Karpas-422 (cell line): Measurements from ENCODE around the gene P2RX6. TPM values are rescaled to one million over a fixed set of nuclear protein-coding genes. Genes with fewer than 3 reads are reported as not detected.

Experiments used
- DNase-seq: peaks from one replicate; pipeline ENCODE4 v3.0.0-alpha.2; 2015
- H2AFZ ChIP-seq: fragments of 200-600 bp; sonication (generic); 2 replicates; pipeline ENCODE4 v1.6.1; 2014; ENCODE audit warnings: antibody characterized with exemption, low read length, mixed read lengths
- H3K27ac ChIP-seq: fragments of 200-600 bp; sonication (generic); 2 replicates; pipeline ENCODE4 v1.5.1; 2014; ENCODE audit warnings: mild to moderate bottlenecking, low read length, moderate library complexity
- H3K27me3 ChIP-seq: fragments of 200-600 bp; sonication (generic); 2 replicates; pipeline ENCODE4 v1.6.1; 2014; ENCODE audit warnings: low read length, mixed read lengths
- H3K36me3 ChIP-seq: fragments of 200-600 bp; sonication (generic); 2 replicates; pipeline ENCODE4 v1.6.1; 2014; ENCODE audit warnings: low read length, mixed read lengths; ENCODE audit not compliant: insufficient read depth
- H3K4me1 ChIP-seq: fragments of 200-600 bp; sonication (generic); 2 replicates; pipeline ENCODE4 v1.6.1; 2014; ENCODE audit warnings: mild to moderate bottlenecking, low read length, mixed read lengths
- H3K4me2 ChIP-seq: fragments of 200-600 bp; sonication (generic); 2 replicates; pipeline ENCODE4 v1.6.1; 2014; ENCODE audit warnings: low read length, low read depth, mild to moderate bottlenecking; ENCODE audit not compliant: poor library complexity, severe bottlenecking
- H3K4me3 ChIP-seq: fragments of 200-600 bp; sonication (generic); 2 replicates; pipeline ENCODE4 v1.5.1; 2014; ENCODE audit warnings: mild to moderate bottlenecking, antibody characterized with exemption, low read length, mixed read lengths
- H3K79me2 ChIP-seq: fragments of 200-600 bp; sonication (generic); 2 replicates; pipeline ENCODE4 v1.6.1; 2014; ENCODE audit warnings: mild to moderate bottlenecking, low read length, mixed read lengths
- H3K9ac ChIP-seq: fragments of 200-600 bp; sonication (generic); 2 replicates; pipeline ENCODE4 v1.6.0; 2014; ENCODE audit warnings: low read length
- H3K9me2 ChIP-seq: fragments of 200-600 bp; sonication (generic), shearing (Covaris generic); replicated peaks from 2 replicates; pipeline ENCODE4 v1.6.0; 2014; ENCODE audit warnings: mild to moderate bottlenecking, low read length, moderate library complexity; ENCODE audit not compliant: insufficient read depth
- H3K9me3 ChIP-seq: fragments of 300-700, 200-600 bp; sonication (generic); 2 replicates; pipeline ENCODE4 v1.6.1; 2014; ENCODE audit warnings: low read length, mixed read lengths
- H4K20me1 ChIP-seq: fragments of 200-600 bp; sonication (generic); 2 replicates; pipeline ENCODE4 v1.6.1; 2014; ENCODE audit warnings: mild to moderate bottlenecking, antibody characterized with exemption, low read length, low read depth; ENCODE audit not compliant: insufficient read depth
- total RNA-seq: library from RNA; depleted of rRNA; stranded (reverse); fragments of >200 nt; shearing (Covaris generic); gene quantifications from 2 replicates; pipeline ENCODE4 v1.2.3, GENCODE V29; 2014; ENCODE audit warnings: low replicate concordance

Gene P2RX6
- total RNA-seq, 1 experiment from 2014 or later, result 1.6 TPM

DNA sequence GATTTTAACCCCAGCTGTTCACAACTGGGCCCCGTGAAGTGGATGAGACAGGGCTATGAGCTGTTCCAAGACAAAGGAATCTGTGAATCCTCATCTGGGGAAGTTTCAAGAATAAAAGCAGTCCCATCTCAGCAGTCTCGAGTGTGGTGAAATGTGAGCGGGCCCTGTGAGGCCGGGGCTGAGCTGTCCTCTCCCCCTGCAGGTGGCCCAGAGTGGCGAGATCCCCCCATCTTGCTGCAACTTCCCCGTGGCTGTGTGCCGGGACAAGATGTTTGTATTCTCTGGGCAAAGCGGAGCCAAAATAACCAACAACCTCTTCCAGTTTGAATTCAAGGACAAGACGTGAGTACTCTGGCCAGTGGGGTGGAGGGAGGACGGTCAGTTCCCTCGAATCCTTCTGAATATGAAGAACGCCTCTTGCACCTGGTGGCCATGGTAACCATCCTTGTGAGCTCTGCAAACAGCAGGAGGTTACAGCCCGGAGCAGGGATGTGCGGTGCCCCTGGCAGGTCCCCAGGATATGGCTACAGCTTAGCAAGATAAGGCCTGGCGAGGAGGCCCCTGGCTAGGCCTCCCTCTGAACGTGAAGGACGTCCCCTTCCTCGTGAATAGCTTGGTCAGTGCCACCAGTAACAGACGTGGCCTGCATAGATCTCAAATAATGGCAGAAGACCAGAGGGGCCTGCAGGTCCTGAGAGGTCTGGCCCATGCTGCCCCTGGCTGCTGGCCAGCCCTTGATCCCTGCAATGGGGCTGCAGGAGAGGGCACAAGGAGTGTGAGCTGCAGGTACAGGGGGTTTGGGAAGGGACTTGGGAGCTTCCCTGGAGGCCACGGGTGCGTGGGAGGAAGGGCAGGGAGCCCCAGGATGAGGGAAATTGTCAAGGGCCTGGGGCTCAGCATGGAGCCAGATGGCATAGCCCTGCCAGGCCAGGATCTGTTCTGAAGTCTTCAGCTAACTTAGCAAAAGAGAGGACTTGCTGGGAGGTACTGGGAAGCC is 24.5 kb upstream of the P2RX6 start:
- Histone ChIP-seq H3K4me2 (no peak overlapping the region), H4K20me1 (no peaks in the 10 kb centered on the region), H3K27ac (no peak overlapping the region), H3K79me2 (no peaks in the 10 kb centered on the region), H3K4me1 (no peaks in the 10 kb centered on the region), H3K27me3 (no peaks in the 10 kb centered on the region), H3K9ac (no peak overlapping the region), H3K36me3 (peaks cover 4% of the 10 kb centered on the region; the same call in 1 of the 2 replicates), H3K4me3 (no peak overlapping the region), H2AFZ (no peak overlapping the region), H3K9me2 (no peaks in the 10 kb centered on the region), H3K9me3 (no peaks in the 10 kb centered on the region)
- no peak for DNase-seq

DNA sequence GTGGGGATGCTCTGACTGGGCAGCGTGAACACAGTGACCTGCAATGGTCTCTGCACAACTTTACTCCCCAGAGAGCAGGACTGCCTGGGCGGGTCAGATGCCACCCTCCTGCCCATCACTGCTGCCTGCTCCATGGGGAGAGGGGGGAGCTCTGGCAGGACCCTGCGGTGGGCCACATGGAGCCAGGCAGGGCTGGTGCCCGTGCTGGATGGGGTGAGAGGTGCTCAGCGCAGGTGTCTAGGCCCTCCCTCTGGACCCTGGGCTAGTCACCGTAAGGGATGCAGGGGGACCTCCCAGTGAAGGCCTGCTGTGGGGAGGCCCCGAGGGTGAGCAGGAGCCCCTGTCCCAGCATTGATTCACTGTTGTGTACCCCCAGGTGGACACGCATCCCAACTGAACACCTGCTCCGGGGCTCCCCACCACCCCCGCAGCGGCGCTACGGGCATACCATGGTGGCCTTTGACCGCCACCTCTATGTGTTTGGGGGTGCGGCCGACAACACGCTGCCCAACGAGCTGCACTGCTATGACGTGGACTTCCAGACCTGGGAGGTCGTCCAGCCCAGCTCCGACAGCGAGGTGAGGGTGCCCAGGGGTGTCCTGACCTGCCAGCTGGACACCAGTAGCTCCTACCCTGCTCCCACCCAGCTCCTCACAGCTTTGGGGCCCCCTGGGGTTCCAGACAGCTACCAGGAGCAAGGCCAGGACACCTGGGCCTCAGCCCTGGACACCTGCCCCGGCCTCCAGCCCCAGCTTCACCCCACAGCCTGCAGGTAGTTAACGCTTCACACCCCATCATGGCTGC is 23.5 kb upstream of the P2RX6 start:
- H2AFZ ChIP-seq, result no peak overlapping the region
- no peaks in the 10 kb centered on the region for H3K9me2 ChIP-seq
- no peaks in the 10 kb centered on the region for H3K79me2 ChIP-seq
- no peaks in the 10 kb centered on the region for H3K27me3 ChIP-seq
- no peak for DNase-seq
- H3K9me3 ChIP-seq, result no peaks in the 10 kb centered on the region
- H3K4me3 ChIP-seq, result no peak overlapping the region
- H3K4me2 ChIP-seq, result no peak overlapping the region
- no peaks in the 10 kb centered on the region; the same call in 1 of the 2 replicates for H3K36me3 ChIP-seq
- H3K9ac ChIP-seq, result no peak overlapping the region
- no peak overlapping the region for H3K27ac ChIP-seq
- H4K20me1 ChIP-seq, result no peaks in the 10 kb centered on the region
- no peaks in the 10 kb centered on the region for H3K4me1 ChIP-seq

DNA sequence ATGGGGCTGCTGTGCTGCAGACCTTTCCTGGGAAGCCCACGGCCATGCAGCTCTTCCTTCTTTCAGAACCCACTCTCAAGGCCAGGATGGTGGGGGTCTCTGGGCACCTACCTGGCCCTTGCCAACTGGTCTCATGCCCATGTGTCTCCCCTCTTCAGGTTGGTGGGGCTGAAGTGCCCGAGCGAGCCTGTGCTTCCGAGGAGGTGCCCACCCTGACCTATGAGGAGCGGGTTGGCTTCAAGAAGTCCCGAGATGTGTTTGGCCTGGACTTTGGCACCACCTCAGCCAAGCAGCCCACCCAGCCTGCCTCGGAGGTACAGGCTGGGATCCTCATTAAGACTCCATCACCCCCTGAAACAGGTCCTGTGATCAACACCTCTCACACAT is 22.9 kb upstream of the P2RX6 start:
- H3K9ac ChIP-seq, result no peak overlapping the region
- no peak for DNase-seq
- H2AFZ ChIP-seq, result no peak overlapping the region
- H3K36me3 ChIP-seq, result no peaks in the 10 kb centered on the region
- no peak overlapping the region for H3K4me3 ChIP-seq
- no peaks in the 10 kb centered on the region for H3K4me1 ChIP-seq
- H4K20me1 ChIP-seq, result no peaks in the 10 kb centered on the region
- H3K27ac ChIP-seq, result no peak overlapping the region
- H3K27me3 ChIP-seq, result no peaks in the 10 kb centered on the region
- no peak overlapping the region for H3K4me2 ChIP-seq
- H3K9me2 ChIP-seq, result no peaks in the 10 kb centered on the region
- no peaks in the 10 kb centered on the region for H3K79me2 ChIP-seq
- H3K9me3 ChIP-seq, result no peaks in the 10 kb centered on the region

DNA sequence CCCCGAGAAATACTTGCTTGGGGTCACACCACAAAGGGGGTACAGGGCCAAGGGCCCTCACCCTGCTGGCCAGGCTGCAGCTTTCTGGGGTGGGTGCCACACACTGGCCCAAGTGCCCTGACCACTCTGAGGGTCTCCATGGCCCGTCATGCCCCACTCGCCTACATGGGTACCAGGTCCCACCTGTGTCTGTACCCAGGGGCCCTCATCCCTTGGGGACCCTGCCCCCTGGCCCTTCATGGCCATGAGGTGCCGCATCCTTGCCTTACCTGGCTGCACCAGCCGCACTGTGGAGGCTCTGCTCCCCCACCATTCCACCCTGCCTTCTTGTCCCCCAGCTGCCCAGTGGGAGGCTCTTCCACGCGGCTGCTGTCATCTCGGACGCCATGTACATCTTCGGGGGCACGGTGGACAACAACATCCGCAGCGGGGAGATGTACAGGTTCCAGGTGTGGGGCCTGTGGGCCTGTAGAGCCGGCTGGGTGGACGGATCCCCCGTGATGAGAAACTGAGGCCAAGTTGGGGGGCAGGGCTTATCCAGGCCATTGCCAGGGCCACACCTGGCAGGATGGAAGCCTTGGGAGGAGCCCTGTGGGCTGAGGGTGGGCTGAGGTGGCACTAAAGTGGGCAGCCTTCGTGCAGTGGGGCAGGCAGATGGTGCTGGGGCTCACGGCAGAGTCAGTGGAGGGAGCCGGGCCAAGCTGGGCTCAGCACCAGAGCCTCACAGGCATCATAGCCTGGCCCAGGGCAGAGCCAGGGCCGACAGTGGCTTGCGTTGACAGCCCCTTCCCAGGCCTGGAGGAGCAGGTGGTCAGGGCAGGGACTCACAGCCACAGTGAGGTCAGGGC is 22.3 kb upstream of the P2RX6 start:
- no peak for DNase-seq
- Histone ChIP-seq H3K36me3 (no peaks in the 10 kb centered on the region; the same call in 1 of the 2 replicates), H3K4me2 (no peak overlapping the region), H3K9ac (no peak overlapping the region), H3K27ac (no peak overlapping the region), H2AFZ (no peak overlapping the region), H3K27me3 (no peaks in the 10 kb centered on the region), H3K4me1 (no peaks in the 10 kb centered on the region), H3K9me3 (no peaks in the 10 kb centered on the region), H4K20me1 (no peaks in the 10 kb centered on the region), H3K4me3 (no peak overlapping the region), H3K9me2 (no peaks in the 10 kb centered on the region), H3K79me2 (no peaks in the 10 kb centered on the region)

DNA sequence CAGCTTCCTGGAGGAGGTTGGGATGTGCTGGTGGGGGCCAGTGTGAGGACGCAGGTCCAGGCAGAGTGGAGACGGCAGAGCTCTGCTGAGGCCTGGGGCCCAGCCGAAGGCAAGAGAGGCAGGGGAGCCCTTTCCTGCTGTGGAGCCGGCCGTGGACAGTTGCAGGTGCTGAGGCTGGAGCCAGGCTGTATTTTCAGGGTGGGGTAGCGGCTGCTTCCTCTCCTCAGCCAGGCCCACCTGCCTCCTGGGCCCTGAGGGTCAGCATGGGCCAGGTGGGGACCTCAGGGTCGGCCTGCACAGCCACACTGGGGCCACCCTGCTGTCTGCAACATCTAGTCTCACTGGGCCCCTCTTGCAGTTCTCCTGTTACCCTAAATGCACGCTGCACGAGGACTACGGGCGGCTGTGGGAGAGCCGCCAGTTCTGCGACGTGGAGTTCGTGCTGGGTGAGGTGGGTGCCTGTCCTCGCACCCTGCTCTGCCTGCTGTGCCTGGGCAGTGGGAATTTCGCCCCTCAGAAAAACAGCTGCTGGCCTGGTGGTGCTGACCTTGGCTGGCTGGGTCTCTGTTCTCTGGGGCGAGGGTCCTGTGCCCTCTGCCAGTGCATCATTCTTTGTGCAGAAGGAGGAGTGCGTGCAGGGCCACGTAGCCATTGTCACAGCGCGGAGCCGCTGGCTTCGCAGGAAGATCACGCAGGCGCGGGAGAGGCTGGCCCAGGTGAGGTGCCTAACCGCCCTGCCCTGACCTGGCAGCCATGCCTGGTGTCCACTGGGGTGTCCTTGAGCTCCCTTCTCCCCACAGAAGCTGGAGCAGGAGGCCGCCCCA is 21.4 kb upstream of the P2RX6 start:
- Histone ChIP-seq H3K4me3 (no peak overlapping the region), H3K27ac (no peak overlapping the region), H3K79me2 (no peaks in the 10 kb centered on the region), H3K9me2 (no peaks in the 10 kb centered on the region), H4K20me1 (no peaks in the 10 kb centered on the region), H3K36me3 (no peaks in the 10 kb centered on the region; the same call in 1 of the 2 replicates), H3K27me3 (no peaks in the 10 kb centered on the region), H3K9ac (no peak overlapping the region), H2AFZ (no peak overlapping the region), H3K4me2 (no peak overlapping the region), H3K9me3 (no peaks in the 10 kb centered on the region), H3K4me1 (no peaks in the 10 kb centered on the region)
- DNase-seq, result no peak

DNA sequence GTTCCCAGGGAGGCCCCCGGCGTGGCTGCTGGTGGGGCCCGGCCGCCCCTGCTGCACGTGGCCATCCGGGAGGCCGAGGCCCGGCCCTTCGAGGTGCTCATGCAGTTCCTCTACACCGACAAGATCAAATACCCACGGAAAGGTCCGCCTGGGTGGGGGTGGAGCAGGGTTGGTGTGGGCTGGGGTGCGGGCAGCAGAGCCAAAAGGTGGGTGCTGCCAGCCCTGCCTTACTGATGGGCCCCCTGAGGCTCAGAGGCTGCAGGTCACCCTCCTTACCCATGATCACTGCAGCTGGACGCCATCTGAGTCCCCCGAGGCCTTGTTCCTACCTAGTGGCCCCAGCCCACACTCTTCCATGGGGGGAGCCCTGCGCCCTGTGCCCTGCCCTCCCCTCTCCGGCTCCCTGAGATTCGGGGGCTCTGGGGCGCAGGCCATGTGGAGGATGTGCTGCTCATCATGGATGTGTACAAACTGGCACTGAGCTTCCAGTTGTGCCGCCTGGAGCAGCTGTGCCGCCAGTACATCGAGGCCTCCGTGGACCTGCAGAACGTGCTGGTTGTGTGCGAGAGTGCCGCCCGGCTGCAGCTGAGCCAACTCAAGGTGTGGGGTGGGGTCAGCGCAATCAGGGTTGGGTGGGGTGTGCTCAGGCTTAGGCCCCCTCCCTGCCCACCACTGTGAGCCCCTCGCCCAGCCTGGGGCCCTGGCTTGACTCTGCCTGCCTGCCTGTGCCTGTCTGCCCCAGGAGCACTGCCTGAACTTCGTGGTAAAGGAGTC is 20.6 kb upstream of the P2RX6 start:
- H4K20me1 ChIP-seq, result no peaks in the 10 kb centered on the region
- no peak overlapping the region for H3K27ac ChIP-seq
- no peak overlapping the region for H3K9ac ChIP-seq
- H3K4me2 ChIP-seq, result no peak overlapping the region
- DNase-seq, result no peak
- H2AFZ ChIP-seq, result no peak overlapping the region
- H3K9me3 ChIP-seq, result no peaks in the 10 kb centered on the region
- no peaks in the 10 kb centered on the region for H3K27me3 ChIP-seq
- H3K9me2 ChIP-seq, result no peaks in the 10 kb centered on the region
- H3K79me2 ChIP-seq, result no peaks in the 10 kb centered on the region
- H3K36me3 ChIP-seq, result no peaks in the 10 kb centered on the region; the same call in 1 of the 2 replicates
- no peak overlapping the region for H3K4me3 ChIP-seq
- H3K4me1 ChIP-seq, result no peaks in the 10 kb centered on the region

DNA sequence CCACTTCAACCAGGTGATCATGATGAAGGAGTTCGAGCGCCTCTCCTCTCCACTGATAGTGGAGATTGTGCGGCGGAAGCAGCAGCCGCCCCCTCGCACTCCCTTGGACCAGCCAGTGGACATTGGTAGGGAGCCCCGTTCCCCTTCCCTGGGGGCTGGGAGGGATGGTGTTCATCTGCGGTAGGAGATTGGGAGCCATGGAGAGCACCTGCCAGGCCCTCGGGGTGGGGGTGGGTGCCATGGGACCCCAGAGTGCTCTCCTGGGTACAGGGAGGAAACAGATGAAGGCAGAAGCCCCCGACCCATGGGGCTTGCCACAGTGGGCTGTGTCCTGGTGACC is 20.1 kb upstream of the P2RX6 start:
- H2AFZ ChIP-seq, result no peak overlapping the region
- no peaks in the 10 kb centered on the region for H3K4me1 ChIP-seq
- H3K9ac ChIP-seq, result no peak overlapping the region
- no peak overlapping the region for H3K4me3 ChIP-seq
- no peak overlapping the region for H3K4me2 ChIP-seq
- H3K79me2 ChIP-seq, result 0 out of 2 replicates have a peak, but pooled peaks cover 2% of the 10 kb centered on the region
- H3K9me3 ChIP-seq, result no peaks in the 10 kb centered on the region
- no peak overlapping the region for H3K27ac ChIP-seq
- DNase-seq, result no peak
- H3K9me2 ChIP-seq, result no peaks in the 10 kb centered on the region
- no peaks in the 10 kb centered on the region for H3K27me3 ChIP-seq
- no peaks in the 10 kb centered on the region; the same call in 1 of the 2 replicates for H3K36me3 ChIP-seq
- H4K20me1 ChIP-seq, result no peaks in the 10 kb centered on the region
